OCI-LY3 (cell line): ENCODE results near the gene DAGLA.
A peak's percentile ranks its signal among the peaks of the same experiment; 100 is the strongest.

Experiments
- H2AFZ ChIP-seq: fragments of 200-600, 300-600 bp; shearing (Covaris generic); 2 replicates; pipeline ENCODE4 v1.6.0; 2014; ENCODE audit warnings: antibody characterized with exemption, low read depth, low read length
- H3K27ac ChIP-seq: fragments of 200-600, 300-600 bp; sonication (generic); 2 replicates; pipeline ENCODE4 v1.5.1; 2014; ENCODE audit warnings: mild to moderate bottlenecking, low read length, moderate library complexity, mixed read lengths
- H3K27me3 ChIP-seq: fragments of 200-600, 300-600 bp; sonication (generic); 2 replicates; pipeline ENCODE4 v1.6.1; 2014; ENCODE audit warnings: low read depth, low read length, mixed read lengths
- H3K36me3 ChIP-seq: fragments of 200-600, 300-600 bp; sonication (generic); replicated peaks from 2 replicates; pipeline ENCODE3; 2014; ENCODE audit warnings: low read depth, low read length, mixed read lengths
- H3K4me1 ChIP-seq: fragments of 300-600, 200-600 bp; sonication (generic); 2 replicates; pipeline ENCODE4 v1.6.1; 2014; ENCODE audit warnings: low read length, mixed read lengths
- H3K4me2 ChIP-seq: fragments of 200-600, 300-600 bp; sonication (generic); 2 replicates; pipeline ENCODE4 v1.6.1; 2014; ENCODE audit warnings: low read length, mixed read lengths
- H3K4me3 ChIP-seq: fragments of 300-600, 200-600 bp; sonication (generic); 2 replicates; pipeline ENCODE4 v1.5.1; 2014; ENCODE audit warnings: antibody characterized with exemption, mild to moderate bottlenecking, low read length, moderate library complexity
- H3K79me2 ChIP-seq: fragments of 300-600, 200-600 bp; shearing (Covaris generic); 2 replicates; pipeline ENCODE4 v1.6.1; 2014; ENCODE audit warnings: mild to moderate bottlenecking, low read length, mixed read lengths
- H3K9ac ChIP-seq: fragments of 300-600, 200-600 bp; shearing (Covaris generic); 2 replicates; pipeline ENCODE4 v1.6.0; 2014; ENCODE audit warnings: mild to moderate bottlenecking, low read length, moderate library complexity
- H3K9me3 ChIP-seq: fragments of 200-600, 300-600 bp; shearing (Covaris generic); 2 replicates; pipeline ENCODE4 v1.6.1; 2014; ENCODE audit warnings: low read length, mixed read lengths; ENCODE audit not compliant: insufficient read depth
- H4K20me1 ChIP-seq: fragments of 200-600, 300-600 bp; sonication (generic); 2 replicates; pipeline ENCODE4 v1.6.1; 2016; ENCODE audit warnings: low read length, mixed read lengths; ENCODE audit not compliant: insufficient read depth
- CTCF ChIP-seq: fragments of 200-600, 300-600 bp; sonication (generic); IDR thresholded peaks from 2 replicates; pipeline ENCODE4 v1.5.1; 2014; ENCODE audit warnings: antibody characterized with exemption, low read length, low read depth
- EZH2phosphoT487 ChIP-seq: fragments of 200-600 bp; shearing (Covaris generic); IDR thresholded peaks from 2 replicates; pipeline ENCODE4 v1.6.1; 2018; ENCODE audit warnings: antibody characterized with exemption, mixed run types, low read depth

The DAGLA gene

GRCh38 chr11:61731211-61731951, 51.2 kb downstream of the DAGLA start:
- H3K27ac ChIP-seq, result no peak overlapping the region
- no peak overlapping the region for H3K4me2 ChIP-seq
- no peaks in the 10 kb centered on the region for H4K20me1 ChIP-seq
- TF ChIP-seq CTCF, result no peak
- TF ChIP-seq EZH2phosphoT487, result no peak
- no peak overlapping the region for H3K4me3 ChIP-seq
- no peak overlapping the region for H3K9ac ChIP-seq
- H3K27me3 ChIP-seq, result peaks cover 8% of the 10 kb centered on the region
- H3K79me2 ChIP-seq, result no peaks in the 10 kb centered on the region
- H3K9me3 ChIP-seq, result no peaks in the 10 kb centered on the region
- H2AFZ ChIP-seq, result no peak overlapping the region
- H3K4me1 ChIP-seq, result peaks cover 4% of the 10 kb centered on the region; the same call in 1 of the 2 replicates
- H3K36me3 ChIP-seq, result no peaks in the 10 kb centered on the region

- no peaks in the 10 kb centered on the region for H4K20me1 ChIP-seq
- TF ChIP-seq CTCF, result no peak
- TF ChIP-seq EZH2phosphoT487, result no peak
- no peaks in the 10 kb centered on the region for H3K36me3 ChIP-seq
- no peak overlapping the region for H2AFZ ChIP-seq
- H3K4me3 ChIP-seq, result no peak overlapping the region
- no peak overlapping the region for H3K27ac ChIP-seq
- H3K4me1 ChIP-seq, result peaks cover 4% of the 10 kb centered on the region; the same call in 1 of the 2 replicates
- H3K27me3 ChIP-seq, result peaks cover 15% of the 10 kb centered on the region
- no peaks in the 10 kb centered on the region for H3K79me2 ChIP-seq
- H3K4me2 ChIP-seq, result no peak overlapping the region
- no peak overlapping the region for H3K9ac ChIP-seq
- H3K9me3 ChIP-seq, result no peaks in the 10 kb centered on the region
These were observed 51.9 kb downstream of the DAGLA start for GRCh38 chr11:61731952-61732675.

GRCh38 chr11:61732705-61733104, 52.5 kb downstream of the DAGLA start:
- no peaks in the 10 kb centered on the region for H3K9me3 ChIP-seq
- H3K27ac ChIP-seq, result no peak overlapping the region
- peak overlapping the region; percentile 82; the same call in 1 of the 2 replicates for H2AFZ ChIP-seq
- H3K9ac ChIP-seq, result no peak overlapping the region
- H3K4me3 ChIP-seq, result no peak overlapping the region
- peaks cover 4% of the 10 kb centered on the region; the same call in 1 of the 2 replicates for H3K4me1 ChIP-seq
- H3K36me3 ChIP-seq, result no peaks in the 10 kb centered on the region
- H3K27me3 ChIP-seq, result peaks cover 16% of the 10 kb centered on the region
- H4K20me1 ChIP-seq, result no peaks in the 10 kb centered on the region
- TF ChIP-seq CTCF (no peak), EZH2phosphoT487 (no peak)
- H3K79me2 ChIP-seq, result no peaks in the 10 kb centered on the region
- H3K4me2 ChIP-seq, result no peak overlapping the region
